NOMO-1 treated with DMSO at 0.1 percent for 48 hours (cell line): ENCODE results near the gene PUS1.
"Not testable (repeated sequence)": the region's sequence is repeated elsewhere in the genome, so short reads cannot be mapped to it uniquely, and the experiment has no call there.

Experiments
- DNase-seq: peaks from one replicate; lab custom pipeline; 2025; ENCODE audit not compliant: unreplicated experiment; lab: John Stamatoyannopoulos, UW

PUS1 gene

GRCh38 chr12:131934535-131934934, 5.5 kb downstream of the PUS1 start:
- no peak for DNase-seq

GRCh38 chr12:131938082-131938481, 9.0 kb downstream of the PUS1 start:
- DNase-seq: no peak

GRCh38 chr12:131939007-131939406, 9.9 kb downstream of the PUS1 start:
- no peak for DNase-seq

- DNase-seq: no peak
Measured at GRCh38 chr12:131940141-131940547, 11.1 kb downstream of the PUS1 start.

- DNase-seq: no peak
Measured at GRCh38 chr12:131941116-131941986, 12.3 kb downstream of the PUS1 start.

- DNase-seq: no peak
Measured at GRCh38 chr12:131941987-131942341, 12.9 kb downstream of the PUS1 start.

GRCh38 chr12:131942671-131943070, 13.6 kb downstream of the PUS1 start:
- no peak for DNase-seq

GRCh38 chr12:131943389-131943788, 14.3 kb downstream of the PUS1 start:
- no peak for DNase-seq

- no peak for DNase-seq
Measured at GRCh38 chr12:131943876-131944275, 14.8 kb downstream of the PUS1 start.

GRCh38 chr12:131944601-131945251, 15.7 kb downstream of the PUS1 start:
- no peak for DNase-seq

GRCh38 chr12:131946757-131947156, 17.7 kb downstream of the PUS1 start:
- DNase-seq: no peak

GRCh38 chr12:131947482-131948027, 18.5 kb downstream of the PUS1 start:
- no peak for DNase-seq

GRCh38 chr12:131948166-131948712, 19.2 kb downstream of the PUS1 start:
- DNase-seq: no peak

- DNase-seq: not testable (repeated sequence)
Measured at GRCh38 chr12:131948713-131949430, 19.8 kb downstream of the PUS1 start.

- peak; percentile 88 for DNase-seq
Measured at GRCh38 chr12:131949431-131950181, 20.5 kb downstream of the PUS1 start, which contains the start of gene EP400. Gene EP400 (plus strand): TSS chr12:131949942. CDS start chr12:131960620, 10,678 bp downstream.

- DNase-seq: no peak
Measured at GRCh38 chr12:131950182-131950913, 21.3 kb downstream of the PUS1 start.

GRCh38 chr12:131953810-131954209, 24.7 kb downstream of the PUS1 start:
- not testable (repeated sequence) for DNase-seq

- DNase-seq: not testable (repeated sequence)
Measured at GRCh38 chr12:131954460-131954859, 25.4 kb downstream of the PUS1 start.

- no peak for DNase-seq
Measured at GRCh38 chr12:131959116-131959515, 30.0 kb downstream of the PUS1 start.
